Panc1 (cell line): Measurements from ENCODE around the gene CYB5R2. TPM values are rescaled to one million over a fixed set of nuclear protein-coding genes. Genes with fewer than 3 reads are reported as not detected.

Experiments used
- ATAC-seq: fragments of 200-7000 bp; cut with Tn5 transposase; 2 replicates; pipeline ENCODE4 v1.9.1; 2020; ENCODE audit warnings: mild to moderate bottlenecking, moderate library complexity
- BruUV-seq: library from RNA; stranded (reverse); fragments of 400-500 nt; replicated peaks from 2 replicates; lab custom pipeline; 2021; lab: Mats Ljungman, UMichigan
- CTCF ChIA-PET: fragments of 300-600 bp; sonication (Branson Sonifier 250); formaldehyde crosslinking; loops from one replicate; lab custom pipeline; 2022; ENCODE audit warnings: antibody characterized with exemption; lab: Charles Lee
- POLR2A ChIA-PET: fragments of 300-600 bp; sonication (Branson Sonifier 250); formaldehyde crosslinking; loops from one replicate; lab custom pipeline; 2022; ENCODE audit warnings: antibody characterized with exemption; lab: Charles Lee
- DNase-seq: peaks from one replicate; pipeline ENCODE4 v3.0.0-alpha.2; 2010; ENCODE audit warnings: low read depth, low spot score
- H3K27ac ChIP-seq: 2 replicates; pipeline ENCODE4 v1.5.1; 2011; ENCODE audit warnings: mild to moderate bottlenecking, low read length, inconsistent platforms
- H3K27me3 ChIP-seq: fragments of 200-500 bp; sonication (Bioruptor generic); 2 replicates; pipeline ENCODE4 v1.6.0; 2014; ENCODE audit warnings: low read length, inconsistent platforms; ENCODE audit not compliant: control insufficient read depth, insufficient read depth
- H3K36me3 ChIP-seq: fragments of 200-500 bp; sonication (Bioruptor generic); 2 replicates; pipeline ENCODE4 v1.5.1; 2014; ENCODE audit warnings: inconsistent platforms, mild to moderate bottlenecking, low read length, moderate library complexity; ENCODE audit not compliant: control insufficient read depth, insufficient read depth
- H3K4me1 ChIP-seq: 2 replicates; pipeline ENCODE4 v1.5.1; 2011; ENCODE audit warnings: inconsistent platforms, mild to moderate bottlenecking, low read length, moderate library complexity; ENCODE audit not compliant: control insufficient read depth, insufficient read depth
- H3K4me3 ChIP-seq, 2 experiments: 2 replicates each; pipeline ENCODE4 v1.5.1; 2011 to 2012; ENCODE audit warnings: low read depth in 2 of 2, low read length in 2 of 2, mild to moderate bottlenecking in 2 of 2, inconsistent platforms in 1 of 2, moderate library complexity in 1 of 2
- H3K9me3 ChIP-seq: fragments of 200-500 bp; sonication (Bioruptor generic); 2 replicates; pipeline ENCODE4 v1.5.1; 2014; ENCODE audit warnings: low read depth, mild to moderate bottlenecking, inconsistent platforms, low read length, moderate library complexity; ENCODE audit not compliant: control insufficient read depth, insufficient read depth
- CTCF ChIP-seq: fragments of 450-650 bp; IDR thresholded peaks from 2 replicates; pipeline ENCODE4 v1.5.1; 2017; ENCODE audit warnings: mild to moderate bottlenecking
- POLR2AphosphoS5 ChIP-seq: IDR thresholded peaks from 2 replicates; pipeline ENCODE4 v1.6.1; 2012; ENCODE audit warnings: mild to moderate bottlenecking, low read depth, low read length, moderate library complexity
- SIN3A ChIP-seq: IDR thresholded peaks from 2 replicates; pipeline ENCODE4 v1.6.1; 2012; ENCODE audit warnings: low read depth, mild to moderate bottlenecking, low read length, moderate library complexity, borderline replicate concordance; ENCODE audit not compliant: insufficient read depth
- TCF7L2 ChIP-seq: IDR thresholded peaks from 2 replicates; pipeline ENCODE4 v1.6.1; 2011; ENCODE audit warnings: mild to moderate bottlenecking, low read depth, low read length, inconsistent platforms
- in situ Hi-C: cut with HindIII; loops from 2 replicates; pipeline ENCODE4 v1.10.0; 2016; ENCODE audit warnings: low sequenced_read_pairs, low pct_unique_long_range_greater_than_20kb
- intact Hi-C: fragments of 100-400 bp; cut with micrococcal nuclease; formaldehyde crosslinking; loops from one replicate; pipeline ENCODE4 v1.10.0; 2022; ENCODE audit not compliant: unreplicated experiment
- total RNA-seq: library from RNA; stranded (reverse); gene quantifications from one replicate; pipeline ENCODE4 v1.2.1, GENCODE V29; 2021; ENCODE audit not compliant: unreplicated experiment
- TF ChIP-seq, protein P1 (sequence below), 2 experiments: IDR thresholded peaks; 2 replicates each; pipeline ENCODE4 v1.6.1; 2011 to 2012; ENCODE audit warnings: low read depth in 2 of 2, control low read depth in 1 of 2, low read length in 1 of 2, mild to moderate bottlenecking in 1 of 2, moderate library complexity in 1 of 2; ENCODE audit not compliant: insufficient read depth in 1 of 2

CYB5R2 gene
- total RNA-seq, 1 experiment from 2014 or later: 46.3 TPM

DNA sequence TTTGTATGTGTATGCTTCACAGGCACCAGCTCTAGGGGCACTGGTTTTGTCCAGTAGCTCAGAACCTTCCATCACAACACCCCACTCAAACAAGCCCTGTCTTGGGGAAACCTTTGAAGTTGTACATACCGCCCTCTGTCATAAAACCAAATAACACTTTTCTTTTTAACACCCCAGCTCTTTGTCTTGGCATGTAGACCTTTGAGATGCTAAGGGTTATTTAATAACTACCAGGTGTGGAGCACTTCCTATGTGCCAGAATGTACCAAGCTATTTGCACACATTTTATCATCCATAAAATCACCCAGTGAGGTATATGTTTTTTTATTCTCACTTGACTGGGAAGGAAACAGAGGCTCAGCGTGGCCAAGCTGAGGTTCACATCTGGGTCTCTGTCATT is 50.6 kb downstream of the CYB5R2 start:
- intact Hi-C loops (no loop called here), in situ Hi-C loops (no loop called here)
- no peak for DNase-seq
- ChIA-PET CTCF (no interaction called here), POLR2A (no interaction called here)
- Histone ChIP-seq H3K4me1 (no peaks in the 10 kb centered on the region), H3K9me3 (no peaks in the 10 kb centered on the region), H3K27me3 (no peaks in the 10 kb centered on the region), H3K27ac (no peak overlapping the region), H3K36me3 (no peaks in the 10 kb centered on the region), H3K4me3 (no peak overlapping the region)
- TF ChIP-seq POLR2AphosphoS5: no peak
- TF ChIP-seq SIN3A: no peak
- BruUV-seq: no TSS peak
- no peak for ATAC-seq

- CTCF ChIA-PET: no interaction called here
- in situ Hi-C loops: no loop called here
- no peak for ATAC-seq
Observed at GRCh38 chr11:7621554-7621953, 51.7 kb downstream of the CYB5R2 start.

More at GRCh38 chr11:7621554-7621953, 51.7 kb downstream of the CYB5R2 start:
- DNase-seq: no peak
- Histone ChIP-seq H3K4me3 (no peak overlapping the region), H3K27ac (no peak overlapping the region), H3K27me3 (no peaks in the 10 kb centered on the region), H3K9me3 (no peaks in the 10 kb centered on the region), H3K36me3 (no peaks in the 10 kb centered on the region), H3K4me1 (no peaks in the 10 kb centered on the region)
- BruUV-seq: no TSS peak
- intact Hi-C loops: no loop called here
- POLR2A ChIA-PET: no interaction called here
- TF ChIP-seq POLR2AphosphoS5 (no peak), SIN3A (no peak), CTCF (no peak), TCF7L2 (no peak)
- TF ChIP-seq, protein P1, sequence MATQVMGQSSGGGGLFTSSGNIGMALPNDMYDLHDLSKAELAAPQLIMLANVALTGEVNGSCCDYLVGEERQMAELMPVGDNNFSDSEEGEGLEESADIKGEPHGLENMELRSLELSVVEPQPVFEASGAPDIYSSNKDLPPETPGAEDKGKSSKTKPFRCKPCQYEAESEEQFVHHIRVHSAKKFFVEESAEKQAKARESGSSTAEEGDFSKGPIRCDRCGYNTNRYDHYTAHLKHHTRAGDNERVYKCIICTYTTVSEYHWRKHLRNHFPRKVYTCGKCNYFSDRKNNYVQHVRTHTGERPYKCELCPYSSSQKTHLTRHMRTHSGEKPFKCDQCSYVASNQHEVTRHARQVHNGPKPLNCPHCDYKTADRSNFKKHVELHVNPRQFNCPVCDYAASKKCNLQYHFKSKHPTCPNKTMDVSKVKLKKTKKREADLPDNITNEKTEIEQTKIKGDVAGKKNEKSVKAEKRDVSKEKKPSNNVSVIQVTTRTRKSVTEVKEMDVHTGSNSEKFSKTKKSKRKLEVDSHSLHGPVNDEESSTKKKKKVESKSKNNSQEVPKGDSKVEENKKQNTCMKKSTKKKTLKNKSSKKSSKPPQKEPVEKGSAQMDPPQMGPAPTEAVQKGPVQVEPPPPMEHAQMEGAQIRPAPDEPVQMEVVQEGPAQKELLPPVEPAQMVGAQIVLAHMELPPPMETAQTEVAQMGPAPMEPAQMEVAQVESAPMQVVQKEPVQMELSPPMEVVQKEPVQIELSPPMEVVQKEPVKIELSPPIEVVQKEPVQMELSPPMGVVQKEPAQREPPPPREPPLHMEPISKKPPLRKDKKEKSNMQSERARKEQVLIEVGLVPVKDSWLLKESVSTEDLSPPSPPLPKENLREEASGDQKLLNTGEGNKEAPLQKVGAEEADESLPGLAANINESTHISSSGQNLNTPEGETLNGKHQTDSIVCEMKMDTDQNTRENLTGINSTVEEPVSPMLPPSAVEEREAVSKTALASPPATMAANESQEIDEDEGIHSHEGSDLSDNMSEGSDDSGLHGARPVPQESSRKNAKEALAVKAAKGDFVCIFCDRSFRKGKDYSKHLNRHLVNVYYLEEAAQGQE (IDR thresholded peaks at IDR 0.05; ENCODE audit: insufficient read depth in 1 of 2, low read depth in 2 of 2, low read length in 1 of 2): no peak
